ENCODE results near the gene MAGI2.

GRCh38 chr7:78011642-78012041 is 1441.8 kb downstream of the MAGI2 start:
- no peak for TF ChIP-seq CTCF (IDR thresholded peaks at IDR 0.05; ENCODE audit: borderline replicate concordance, extremely low read depth, low read length, poor library complexity, severe bottlenecking)
- TF ChIP-seq EZH2 (IDR thresholded peaks at IDR 0.05; ENCODE audit: borderline replicate concordance, low read depth, low read length, severe bottlenecking): no peak

Data from DND-41 (cell line).